ENCODE measurements around the gene PHOX2A. TPM values are rescaled to one million over a fixed set of nuclear protein-coding genes. Genes with fewer than 3 reads are reported as not detected.
A peak's percentile ranks its signal among the peaks of the same experiment; 100 is the strongest.
"Not testable (repeated sequence)": the region's sequence is repeated elsewhere in the genome, so short reads cannot be mapped to it uniquely, and the experiment has no call there.

Gene PHOX2A
- polyA plus RNA-seq, 3 donors, result not detected

GRCh38 chr11:72208281-72208680, 35.7 kb downstream of the PHOX2A start:
- no peaks in the 10 kb centered on the region for H3K9me3 ChIP-seq (replicated peaks in 1 of 2; ENCODE audit: control insufficient read depth in 1 of 2, insufficient read depth in 1 of 2, low read length in 2 of 2)
- Mint-ChIP-seq H3K4me1 (peaks cover 47% of the 10 kb centered on the region), H3K27me3 (ENCODE audit: low read depth in 3 of 3) (peaks cover 0 to 7% (median 0%) of the 10 kb centered on the region in 3 donors), H3K9me3 (peaks cover 0 to 4% (median 2%) of the 10 kb centered on the region in 7 donors), H3K36me3 (no peaks in the 10 kb centered on the region), H3K4me3 (no peak overlapping the region), H3K27ac (peak overlapping the region in 2 of 7 donors; percentile 56 to 72)
- no peak for TF ChIP-seq CTCF (IDR thresholded peaks at IDR 0.05)
- H3K9ac ChIP-seq (ENCODE audit: insufficient read depth, low read length, poor library complexity, severe bottlenecking), result no peak overlapping the region
- H3K79me2 ChIP-seq (ENCODE audit: insufficient read depth, low read length), result no peaks in the 10 kb centered on the region
- H3K36me3 ChIP-seq (replicated peaks in 1 of 2; ENCODE audit: control insufficient read depth in 1 of 2, insufficient read depth in 2 of 2, low read length in 2 of 2), result no peaks in the 10 kb centered on the region
- H3K4me1 ChIP-seq (ENCODE audit: control insufficient read depth in 1 of 2, insufficient read depth in 2 of 2, low read length in 2 of 2), result peaks cover 49 to 52% of the 10 kb centered on the region in 2 donors
- H3K4me3 ChIP-seq (replicated peaks in 1 of 3; ENCODE audit: low read depth in 2 of 3, low read length in 3 of 3), result peak overlapping the region in 1 of 3 experiments; percentile 40
- 13% methylated on average over 1 of the region's 3 CpGs for WGBS (ENCODE audit: insufficient coverage)
- intact Hi-C loops (cut with micrococcal nuclease), result no loop called here
- no peaks in the 10 kb centered on the region for H4K20me1 ChIP-seq (ENCODE audit: insufficient read depth, low read length)
- H3K27me3 ChIP-seq (ENCODE audit: control insufficient read depth in 2 of 2, insufficient read depth in 2 of 2, low read length in 2 of 2), result no peaks in the 10 kb centered on the region
- peak overlapping the region; percentile 24 for H2AFZ ChIP-seq (ENCODE audit: insufficient read depth, low read depth, low read length, poor library complexity, severe bottlenecking)
- H3K4me2 ChIP-seq (replicated peaks; ENCODE audit: extremely low read depth, low read length, poor library complexity, severe bottlenecking), result peak overlapping the region; percentile 28
- H3K27ac ChIP-seq (ENCODE audit: low read depth in 1 of 2, low read length in 2 of 2), result peak overlapping the region in 1 of 2 donors; percentile 34
- DNase-seq, result peak in 1 of 3 donors; percentile 23

- DNase-seq; H3K36me3 ChIP-seq (replicated peaks in 1 of 2; ENCODE audit: control insufficient read depth in 1 of 2, insufficient read depth in 2 of 2, low read length in 2 of 2); H3K9ac ChIP-seq (ENCODE audit: insufficient read depth, low read length, poor library complexity, severe bottlenecking); H3K27ac ChIP-seq (ENCODE audit: low read depth in 1 of 2, low read length in 2 of 2); H3K9me3 ChIP-seq (replicated peaks in 1 of 2; ENCODE audit: control insufficient read depth in 1 of 2, insufficient read depth in 1 of 2, low read length in 2 of 2); H2AFZ ChIP-seq (ENCODE audit: insufficient read depth, low read depth, low read length, poor library complexity, severe bottlenecking); H3K4me3 Mint-ChIP-seq; H3K36me3 Mint-ChIP-seq; H3K79me2 ChIP-seq (ENCODE audit: insufficient read depth, low read length); H3K27me3 Mint-ChIP-seq (ENCODE audit: low read depth in 3 of 3); H3K4me2 ChIP-seq (replicated peaks; ENCODE audit: extremely low read depth, low read length, poor library complexity, severe bottlenecking); intact Hi-C loops (cut with micrococcal nuclease); H4K20me1 ChIP-seq (ENCODE audit: insufficient read depth, low read length); H3K27me3 ChIP-seq (ENCODE audit: control insufficient read depth in 2 of 2, insufficient read depth in 2 of 2, low read length in 2 of 2); H3K9me3 Mint-ChIP-seq; H3K4me3 ChIP-seq (replicated peaks in 1 of 3; ENCODE audit: low read depth in 2 of 3, low read length in 3 of 3): not testable (repeated sequence)
- peak overlapping the region in 2 of 7 donors; percentile 19 to 50 for H3K27ac Mint-ChIP-seq
- H3K4me1 ChIP-seq (ENCODE audit: control insufficient read depth in 1 of 2, insufficient read depth in 2 of 2, low read length in 2 of 2), result peaks cover 52 to 54% of the 10 kb centered on the region in 2 donors
- H3K4me1 Mint-ChIP-seq, result peaks cover 53% of the 10 kb centered on the region
- 100% methylated on average over 1 of the region's 2 CpGs for WGBS (ENCODE audit: insufficient coverage)
Observed at GRCh38 chr11:72206794-72207193, 37.2 kb downstream of the PHOX2A start.
